HepG2 (cell line): ENCODE data around the gene NOX3. TPM values are rescaled to one million over a fixed set of nuclear protein-coding genes. Genes with fewer than 3 reads are reported as not detected.

Experiments used
- ATAC-seq: fragments of 200-7000 bp; cut with Tn5 transposase; 3 replicates; pipeline ENCODE4 v1.9.1; 2020; ENCODE audit warnings: mild to moderate bottlenecking, moderate library complexity
- BruUV-seq: library from RNA; stranded (reverse); fragments of 400-500 nt; replicated peaks from 2 replicates; lab custom pipeline; 2021; lab: Mats Ljungman, UMichigan
- CTCF ChIA-PET: fragments of 300-600 bp; formaldehyde crosslinking; extraction: SDS; loops from one replicate; lab custom pipeline; 2021; ENCODE audit warnings: low total read pairs, inconsistent platforms, low intra/inter-chr PET ratio; lab: Yijun Ruan, JAX
- POLR2A ChIA-PET: fragments of 350-600 bp; sonication (Branson Sonifier 250); formaldehyde crosslinking; loops from one replicate; lab custom pipeline; 2020; ENCODE audit warnings: antibody characterized with exemption, inconsistent platforms; lab: Yijun Ruan, JAX
- DNase-seq: peaks from one replicate; pipeline ENCODE4 v3.0.0-alpha.2; 2015; ENCODE audit warnings: low spot score
- FAIRE-seq: peaks from 3 replicates; lab custom pipeline; 2011; peaks lifted over from hg19 to GRCh38; lab: Jason Lieb, UNC
- H2AFZ ChIP-seq: one replicate; pipeline ENCODE4 v1.6.1; 2011; ENCODE audit warnings: low read length, inconsistent platforms
- H3K27ac ChIP-seq: fragments of 300-600 bp; 3 replicates; pipeline ENCODE4 v1.8.0; 2011; ENCODE audit warnings: mixed run types, mild to moderate bottlenecking, mixed read lengths, low read length, inconsistent platforms; ENCODE audit not compliant: insufficient read depth; ENCODE audit errors: extremely low read length
- H3K27me3 ChIP-seq, 2 experiments: fragments of 200-600 bp in 1 of 2; 2 replicates in 1 of 2; 3 replicates in 1 of 2; pipeline versions ENCODE4 v1.6.0 to v1.8.0; 2011; ENCODE audit warnings: low read length in 2 of 2, mild to moderate bottlenecking in 2 of 2, moderate library complexity in 2 of 2, inconsistent platforms in 1 of 2; ENCODE audit not compliant: insufficient read depth in 2 of 2, control insufficient read depth in 1 of 2
- H3K36me3 ChIP-seq, 2 experiments: fragments of 200-600 bp in 1 of 2; replicated peaks in 1 of 2; 2 replicates in 1 of 2; 3 replicates in 1 of 2; pipeline versions ENCODE4 v1.5.1 to v1.8.0; 2011; ENCODE audit warnings: low read length in 2 of 2, inconsistent platforms in 1 of 2; ENCODE audit not compliant: insufficient read depth in 2 of 2, control insufficient read depth in 1 of 2
- H3K4me1 ChIP-seq: 2 replicates; pipeline ENCODE4 v1.5.1; 2012; ENCODE audit warnings: low read length, inconsistent platforms; ENCODE audit not compliant: insufficient read depth
- H3K4me2 ChIP-seq: 2 replicates; pipeline ENCODE4 v1.6.0; 2011; ENCODE audit warnings: low read depth, low read length, inconsistent platforms
- H3K4me3 ChIP-seq, 3 experiments: fragments of 200-600 bp in 1 of 3; sonication (generic), shearing (Covaris generic) in 1 of 3; replicated peaks in 1 of 3; 2 replicates each; pipeline ENCODE4 v1.5.1; 2011 to 2016; ENCODE audit warnings: low read length in 3 of 3, inconsistent platforms in 2 of 3, low read depth in 2 of 3, mild to moderate bottlenecking in 2 of 3, control low read depth in 1 of 3, mixed read lengths in 1 of 3; ENCODE audit not compliant: insufficient read depth in 1 of 3
- H3K79me2 ChIP-seq: one replicate; pipeline ENCODE4 v1.6.1; 2011; ENCODE audit warnings: low read length, inconsistent platforms; ENCODE audit not compliant: insufficient read depth
- H3K9ac ChIP-seq: 2 replicates; pipeline ENCODE4 v1.6.0; 2011; ENCODE audit warnings: mild to moderate bottlenecking, low read depth, low read length, inconsistent platforms; ENCODE audit not compliant: insufficient read depth
- H3K9me3 ChIP-seq: 2 replicates; pipeline ENCODE4 v1.5.1; 2012; ENCODE audit warnings: mild to moderate bottlenecking, low read length
- H4K20me1 ChIP-seq: 2 replicates; pipeline ENCODE4 v1.6.0; 2011; ENCODE audit warnings: inconsistent platforms, mild to moderate bottlenecking, low read length, moderate library complexity; ENCODE audit not compliant: insufficient read depth
- CBX5 ChIP-seq: sonication (generic); formaldehyde crosslinking; IDR thresholded peaks from 2 replicates; pipeline ENCODE4 v1.4.0; 2020; ENCODE audit warnings: missing genetic modification reagents, borderline replicate concordance
- CENPX ChIP-seq: sonication (generic); formaldehyde crosslinking; IDR thresholded peaks from 2 replicates; pipeline ENCODE4 v1.9.0; 2021; ENCODE audit warnings: mild to moderate bottlenecking, missing genetic modification reagents, moderate library complexity
- HOXA5 ChIP-seq: sonication (generic); formaldehyde crosslinking; IDR thresholded peaks from 2 replicates; pipeline ENCODE4 v1.4.0; 2020; ENCODE audit warnings: missing genetic modification reagents
- KDM4B ChIP-seq: sonication (generic); formaldehyde crosslinking; IDR thresholded peaks from 2 replicates; pipeline ENCODE4 v1.4.0; 2020; ENCODE audit warnings: missing genetic modification reagents
- KDM5B ChIP-seq: sonication (generic); formaldehyde crosslinking; IDR thresholded peaks from 2 replicates; pipeline ENCODE4 v1.4.0; 2020; ENCODE audit warnings: missing genetic modification reagents, mild to moderate bottlenecking, borderline replicate concordance
- ZNF205 ChIP-seq: IDR thresholded peaks from 2 replicates; pipeline ENCODE4 v1.6.1; 2018; ENCODE audit warnings: missing biosample characterization, missing genetic modification reagents
- ZNF256 ChIP-seq: sonication (generic); formaldehyde crosslinking; conservative IDR thresholded peaks from 2 replicates; pipeline ENCODE4 v1.4.0; 2020; ENCODE audit warnings: missing genetic modification reagents
- ZNF484 ChIP-seq: sonication (generic); formaldehyde crosslinking; IDR thresholded peaks from 2 replicates; pipeline ENCODE4 v1.5.1; 2020; ENCODE audit warnings: mild to moderate bottlenecking, low read depth, missing genetic modification reagents, borderline replicate concordance
- ZNF790 ChIP-seq: sonication (generic); formaldehyde crosslinking; IDR thresholded peaks from 2 replicates; pipeline ENCODE4 v1.8.0; 2022; ENCODE audit warnings: missing genetic modification reagents, mild to moderate bottlenecking, borderline replicate concordance
- WGBS: methylation state at CpG from one replicate; pipeline ENCODE4 v1.1.6; 2017; ENCODE audit warnings: low lambda C conversion rate; 5-methylcytosine and 5-hydroxymethylcytosine counted together
- in situ Hi-C: cut with HindIII; loops from 2 replicates; pipeline ENCODE4 v1.10.0; 2017; ENCODE audit warnings: low pct_unique_long_range_greater_than_20kb; ENCODE audit not compliant: extremely low pct_ligation_motif_present
- intact Hi-C: fragments of 100-400 bp; cut with micrococcal nuclease; formaldehyde crosslinking; loops from one replicate; pipeline ENCODE4 v1.10.0; 2022; ENCODE audit not compliant: unreplicated experiment
- polyA plus RNA-seq, 8 experiments: library from polyadenylated mRNA; depleted of rRNA in 3 of 8; stranded (reverse) in 7 of 8; unstranded in 1 of 8; fragments of >200 nt; fragmentation: Illumina TruSeq in 4 of 8; extraction: Trizol in 4 of 8; gene quantifications; 2 replicates each; pipeline versions ENCODE4 v1.2.1 to v1.2.3, GENCODE V29; 2011 to 2016; ENCODE audit warnings: low read depth in 4 of 8, missing spikeins in 1 of 8, mixed read lengths in 1 of 8; ENCODE audit not compliant: insufficient read depth in 1 of 8
- total RNA-seq, 5 experiments: library from RNA; depleted of rRNA; stranded (reverse); fragments of >200 nt; fragmentation: Illumina TruSeq; extraction: Trizol; gene quantifications; 2 replicates each; pipeline ENCODE4 v1.2.3, GENCODE V29; 2016; ENCODE audit warnings: low read depth in 1 of 5
- TF ChIP-seq, protein P1 (sequence below): sonication (generic); formaldehyde crosslinking; IDR thresholded peaks from 2 replicates; pipeline ENCODE4 v1.4.0; 2020; ENCODE audit warnings: mild to moderate bottlenecking, missing genetic modification reagents

The NOX3 gene
- total and polyA plus RNA-seq, 2 of the 13 experiments (the other 11 are each of a cell fraction or from before 2014, with no cell fraction given), result 0.09 to 0.18 TPM

DNA sequence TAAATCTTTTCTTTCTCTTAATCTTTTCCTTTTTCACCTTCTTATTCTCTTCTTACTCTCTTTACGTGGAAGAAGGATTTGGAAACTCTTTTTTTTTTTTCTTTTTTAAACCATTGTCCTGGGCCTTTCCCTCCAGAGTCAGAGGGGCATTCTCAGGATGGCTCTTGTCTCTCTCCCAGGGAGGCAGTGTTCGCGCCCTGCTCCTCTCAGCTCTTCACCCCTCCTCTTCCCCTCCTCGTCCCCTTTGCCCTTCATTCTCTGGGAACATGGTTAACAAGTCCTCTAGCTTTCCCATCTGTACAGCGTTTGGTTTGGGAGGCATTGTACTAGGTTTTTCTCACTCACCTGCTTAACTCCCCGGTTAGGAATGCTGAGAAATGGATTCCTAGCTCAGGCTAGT lies 89.3 kb downstream of the NOX3 start:
- Histone ChIP-seq H4K20me1 (no peaks in the 10 kb centered on the region), H3K4me3 (no peak overlapping the region), H3K27me3 (no peaks in the 10 kb centered on the region), H2AFZ (no peak overlapping the region), H3K4me2 (no peak overlapping the region), H3K27ac (no peak overlapping the region), H3K9ac (no peak overlapping the region), H3K79me2 (no peaks in the 10 kb centered on the region), H3K9me3 (no peaks in the 10 kb centered on the region), H3K4me1 (peaks cover 8% of the 10 kb centered on the region), H3K36me3 (no peaks in the 10 kb centered on the region)
- DNase-seq (no peak), ATAC-seq (no peak), FAIRE-seq (no peak)
- TF ChIP-seq, protein P1, sequence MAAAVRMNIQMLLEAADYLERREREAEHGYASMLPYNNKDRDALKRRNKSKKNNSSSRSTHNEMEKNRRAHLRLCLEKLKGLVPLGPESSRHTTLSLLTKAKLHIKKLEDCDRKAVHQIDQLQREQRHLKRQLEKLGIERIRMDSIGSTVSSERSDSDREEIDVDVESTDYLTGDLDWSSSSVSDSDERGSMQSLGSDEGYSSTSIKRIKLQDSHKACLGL (CRISPR knock-in tag), result no peak
- no peak for TF ChIP-seq KDM5B (CRISPR knock-in tag)
- TF ChIP-seq HOXA5, result no peak
- TF ChIP-seq ZNF484, result no peak
- TF ChIP-seq KDM4B, result no peak
- no peak for TF ChIP-seq ZNF205
- TF ChIP-seq ZNF790, result no peak
- no peak for TF ChIP-seq CENPX (CRISPR knock-in tag)
- no peak for TF ChIP-seq CBX5 (CRISPR knock-in tag)
- TF ChIP-seq ZNF256 (CRISPR knock-in tag), result no peak
- CTCF ChIA-PET, result no interaction called here
- 97% methylated on average over 6 of the region's 6 CpGs for whole genome bisulfite sequencing
- intact Hi-C loops (no loop called here), in situ Hi-C loops (no loop called here)
- POLR2A ChIA-PET, result no interaction called here
- no TSS peak for BruUV-seq
